ENCODE data around the gene FBXL7.

The FBXL7 gene

DNA sequence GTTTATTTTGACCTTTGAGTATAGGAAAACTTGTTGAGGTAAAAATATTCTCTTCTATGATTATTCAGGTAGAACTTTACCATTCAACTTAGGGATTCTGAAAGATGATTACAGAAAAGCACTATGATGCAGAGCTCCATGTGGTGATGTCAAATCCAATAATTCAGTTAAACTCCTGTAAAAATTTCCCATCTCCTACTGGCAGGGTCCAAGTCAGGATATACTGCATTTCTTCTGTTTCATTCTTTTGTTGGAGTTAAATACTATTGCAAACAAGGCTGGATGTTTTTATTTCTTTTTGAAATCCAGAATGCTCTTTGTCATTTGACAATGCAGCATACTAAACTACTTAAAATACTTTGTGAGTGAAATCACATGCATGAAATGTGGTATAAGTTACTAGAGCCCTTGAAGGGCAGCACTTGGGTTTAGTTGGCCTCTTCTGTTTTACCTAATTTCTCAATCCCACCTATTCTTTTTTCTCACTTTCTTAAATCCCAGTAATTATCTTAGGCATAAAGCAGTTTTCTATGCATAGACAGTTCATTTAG, 204.5 kb downstream of the FBXL7 start:
- FAIRE-seq: no peak
- DNase-seq (ENCODE audit: low spot score): no peak

DNA sequence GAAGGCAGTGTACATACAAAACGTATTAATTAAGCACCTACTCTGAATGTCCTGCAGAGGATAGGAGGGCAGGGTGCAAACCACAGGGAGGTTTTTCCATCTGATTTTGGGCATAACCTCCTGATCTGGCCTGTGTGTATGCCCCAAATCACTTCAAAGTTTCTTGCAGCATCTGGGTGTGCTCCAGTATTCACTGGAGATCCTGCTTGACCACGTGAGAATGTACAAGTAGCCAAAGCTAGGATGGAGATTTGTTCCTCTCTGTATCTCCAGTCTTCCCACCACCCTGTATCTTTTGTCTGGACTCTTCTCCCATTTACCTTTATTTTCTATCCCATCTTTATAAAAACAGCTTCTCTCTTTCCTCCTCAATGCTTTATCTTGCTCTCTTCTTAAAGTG, 207.7 kb downstream of the FBXL7 start:
- FAIRE-seq (no peak), DNase-seq (ENCODE audit: low spot score) (no peak)

DNA sequence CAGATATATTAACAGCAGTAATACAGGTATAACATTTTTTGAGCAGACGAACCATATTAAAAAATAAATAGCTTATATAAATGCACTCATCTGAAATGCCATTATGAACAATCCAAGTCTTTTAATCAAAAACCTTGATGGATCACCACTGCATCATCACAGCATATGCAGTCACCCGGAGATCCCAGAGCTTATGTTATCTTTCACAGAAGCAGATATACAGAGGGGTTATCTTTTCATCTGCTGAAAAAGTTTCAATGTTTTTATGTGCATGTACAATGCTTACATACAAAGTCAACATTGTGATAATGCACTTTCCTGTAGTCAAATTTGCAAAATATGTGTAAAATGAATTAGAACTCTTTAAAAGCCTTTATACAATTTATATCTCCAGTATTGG, 211.9 kb downstream of the FBXL7 start:
- FAIRE-seq: no peak

DNA sequence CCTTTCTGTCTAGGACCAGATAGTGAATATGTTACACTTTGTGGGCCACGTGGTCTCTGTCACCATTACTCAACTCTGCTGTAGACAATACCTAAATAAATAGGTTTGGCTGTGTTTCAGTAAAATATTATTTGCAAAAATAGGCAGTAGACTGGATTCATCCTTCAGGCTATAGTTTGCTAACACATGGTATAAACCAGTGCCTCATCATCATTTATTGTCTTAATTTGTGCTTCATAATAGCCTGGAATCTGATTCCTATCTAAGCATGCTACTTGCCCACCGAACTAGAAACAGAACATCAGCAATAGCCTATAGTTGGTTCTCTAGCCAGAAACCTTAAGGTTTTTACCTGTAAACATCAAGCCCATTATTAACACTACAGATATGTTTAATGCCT, 215.6 kb downstream of the FBXL7 start:
- FAIRE-seq (no peak), DNase-seq (ENCODE audit: low spot score) (no peak)

More for the DNA sequence above, 211.9 kb downstream of the FBXL7 start:
- DNase-seq (ENCODE audit: low spot score): no peak

DNA sequence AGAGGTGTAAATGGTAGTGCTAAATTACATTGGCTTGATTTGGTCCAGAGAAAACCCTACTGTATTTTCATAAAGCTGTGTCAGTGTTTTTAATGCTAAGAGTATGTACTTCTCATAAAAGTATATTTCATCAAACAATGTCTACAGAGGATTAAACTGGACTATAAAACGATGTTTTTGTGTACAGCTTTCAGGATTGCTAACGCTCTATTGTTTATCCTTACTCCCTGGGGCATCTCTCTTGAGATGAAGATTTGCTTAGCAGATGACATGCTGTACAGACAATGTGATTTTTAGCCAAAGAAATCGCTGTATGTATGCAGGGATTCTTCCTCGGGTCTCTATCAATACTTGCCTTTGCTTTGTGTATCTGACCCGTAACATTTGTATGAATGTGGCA, 216.0 kb downstream of the FBXL7 start:
- DNase-seq (ENCODE audit: low spot score) (no peak), FAIRE-seq (peak; percentile 76)

DNA sequence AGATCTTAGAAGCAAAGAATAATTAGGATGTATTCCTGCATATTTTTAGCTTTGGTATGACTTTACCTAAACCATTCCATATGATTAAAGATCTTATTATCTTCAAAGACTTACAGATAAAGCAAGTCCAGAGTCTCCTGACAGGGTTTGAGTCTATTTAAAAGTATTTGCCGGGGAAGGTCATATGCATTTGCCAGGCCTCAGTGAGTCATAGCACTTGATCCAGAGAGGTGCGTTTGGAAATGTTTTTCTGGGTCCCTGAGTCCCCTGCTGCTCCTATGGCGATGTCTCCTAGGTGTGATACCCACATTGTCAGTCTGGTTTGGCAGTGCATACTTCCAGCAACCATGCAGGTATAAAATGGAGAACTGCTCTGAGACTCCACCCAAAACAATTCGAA, 217.0 kb downstream of the FBXL7 start:
- DNase-seq (ENCODE audit: low spot score): no peak

DNA sequence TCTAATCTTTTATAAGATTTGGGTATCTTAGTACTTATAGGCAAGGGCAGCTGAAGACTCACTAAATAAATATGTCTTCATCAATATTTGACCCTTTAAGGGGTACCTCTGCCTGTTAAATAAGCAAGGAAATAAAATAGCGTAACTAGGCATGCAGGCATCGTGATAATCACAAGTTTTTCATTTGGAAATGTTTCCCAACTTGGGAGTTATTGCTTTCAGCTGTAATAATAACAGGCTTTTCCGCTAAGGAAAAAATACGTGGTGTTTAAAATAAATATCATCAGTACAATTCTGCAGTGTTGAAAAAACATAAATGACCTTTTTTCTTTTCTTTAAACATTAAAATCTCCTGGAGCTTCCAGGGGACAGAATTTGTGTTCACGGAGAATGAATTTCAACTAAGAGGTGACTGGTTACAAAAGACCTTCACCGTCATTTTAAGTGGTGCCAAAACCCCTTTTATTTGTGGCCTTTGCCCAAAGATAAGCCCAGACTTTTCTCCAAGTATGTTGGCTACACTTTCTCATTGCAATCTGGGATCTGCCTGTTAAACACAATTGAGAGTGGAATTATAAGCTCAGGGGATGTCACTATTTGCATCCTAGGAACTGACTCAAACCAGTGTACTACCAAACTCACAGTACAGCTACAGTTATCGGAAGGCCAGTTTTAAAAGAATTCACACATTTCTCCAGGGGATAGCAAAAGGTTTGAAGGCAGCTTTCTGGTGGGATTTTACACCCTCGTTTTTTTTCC, 218.6 kb downstream of the FBXL7 start:
- DNase-seq (ENCODE audit: low spot score): no peak
- FAIRE-seq: no peak

More for the DNA sequence above, 217.0 kb downstream of the FBXL7 start:
- FAIRE-seq: no peak

DNA sequence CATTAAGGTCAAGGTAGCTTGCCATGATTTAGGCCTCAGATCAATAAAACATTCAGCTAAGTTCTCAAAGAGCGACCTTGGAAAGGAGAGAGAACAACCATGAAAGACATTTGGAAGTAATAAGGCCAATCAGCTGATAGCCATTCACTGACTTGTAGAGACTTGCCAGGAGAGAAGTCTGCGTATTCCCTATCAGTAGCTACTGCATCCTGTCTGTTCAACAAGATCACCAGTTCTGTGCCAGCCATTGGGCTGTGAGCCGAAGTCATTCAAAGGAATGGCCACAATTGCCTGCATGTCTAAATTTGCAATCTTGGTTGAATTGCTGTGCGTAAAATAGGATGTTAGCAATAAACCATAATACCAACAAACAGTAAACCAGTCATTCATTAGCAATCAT, 219.8 kb downstream of the FBXL7 start:
- no peak for FAIRE-seq
- no peak for DNase-seq (ENCODE audit: low spot score)

DNA sequence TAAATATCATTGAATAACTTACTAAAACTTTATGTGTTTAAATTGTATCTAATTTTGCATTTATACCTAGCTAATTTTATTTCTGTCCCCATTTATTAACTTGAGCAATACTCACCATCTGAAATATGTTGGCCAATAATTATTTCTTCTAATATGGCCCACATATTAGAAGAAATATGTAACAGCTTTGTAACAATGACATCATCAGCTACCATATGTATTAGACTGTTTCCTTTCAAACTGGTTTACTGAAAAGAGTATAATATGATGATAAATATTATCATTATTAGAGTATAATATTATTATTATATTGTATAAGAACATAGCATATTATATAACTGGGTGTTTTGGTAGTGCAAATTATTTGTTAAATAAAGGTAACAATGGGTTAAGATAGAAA, 220.5 kb downstream of the FBXL7 start:
- FAIRE-seq: no peak
- no peak for DNase-seq (ENCODE audit: low spot score)

DNA sequence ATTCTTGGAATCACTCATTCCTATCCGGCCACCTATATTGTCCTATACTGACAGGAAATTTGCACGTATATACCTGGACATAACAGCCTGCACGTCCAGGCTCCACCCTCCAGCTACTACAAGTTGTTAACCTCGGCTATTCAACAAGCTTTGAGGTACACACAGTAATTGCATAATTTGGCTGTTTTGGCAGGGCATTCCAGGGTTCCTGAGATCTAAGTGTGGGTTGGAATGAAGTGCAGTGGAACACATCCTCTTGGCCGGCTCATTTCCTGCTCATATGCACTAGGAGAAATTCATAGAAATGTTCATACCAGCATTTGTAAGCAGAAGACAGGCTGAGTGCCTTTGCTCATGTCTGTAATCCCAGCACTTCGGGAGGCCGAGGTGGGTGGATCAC, 222.3 kb downstream of the FBXL7 start:
- DNase-seq (ENCODE audit: low spot score): no peak
- no peak for FAIRE-seq

DNA sequence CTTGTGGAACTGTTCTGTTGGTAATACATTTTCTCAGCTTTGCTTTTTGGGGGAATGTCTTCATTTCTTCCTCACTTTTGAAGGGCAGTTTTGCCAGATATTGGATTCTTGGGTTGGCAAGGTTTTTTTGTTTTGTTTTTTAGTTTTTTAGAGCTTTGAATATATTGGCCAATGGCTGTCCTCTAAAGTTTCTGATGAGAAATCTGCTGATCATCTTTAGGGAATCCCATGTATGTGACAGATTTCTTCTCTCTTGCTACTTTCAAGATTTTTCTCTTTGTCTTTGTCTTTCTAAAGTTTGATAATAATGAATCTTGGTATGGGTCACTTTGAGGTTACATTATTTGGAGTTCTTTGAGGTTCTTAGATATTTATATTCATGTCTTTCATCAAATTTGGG, 227.4 kb downstream of the FBXL7 start:
- FAIRE-seq (no peak), DNase-seq (ENCODE audit: low spot score) (no peak)

DNA sequence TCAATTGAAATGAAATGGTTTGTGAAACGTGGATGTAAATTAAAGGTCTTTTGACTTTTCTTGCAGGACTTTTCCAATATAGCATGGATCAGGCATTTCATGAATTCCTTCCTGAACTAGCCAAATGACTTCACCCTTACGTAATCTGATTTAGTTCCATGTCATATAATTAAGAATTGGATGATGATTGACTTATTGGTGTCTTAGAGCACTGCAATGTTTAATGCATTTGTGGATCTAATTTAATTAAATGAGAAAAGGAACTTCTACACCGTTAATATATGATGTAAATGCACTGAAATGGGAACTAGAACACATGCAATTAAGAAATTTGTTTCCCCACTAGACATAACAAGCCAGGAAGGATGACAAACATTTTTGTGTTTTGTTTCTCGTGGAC, 228.8 kb downstream of the FBXL7 start:
- DNase-seq (ENCODE audit: low spot score): no peak
- no peak for FAIRE-seq

DNA sequence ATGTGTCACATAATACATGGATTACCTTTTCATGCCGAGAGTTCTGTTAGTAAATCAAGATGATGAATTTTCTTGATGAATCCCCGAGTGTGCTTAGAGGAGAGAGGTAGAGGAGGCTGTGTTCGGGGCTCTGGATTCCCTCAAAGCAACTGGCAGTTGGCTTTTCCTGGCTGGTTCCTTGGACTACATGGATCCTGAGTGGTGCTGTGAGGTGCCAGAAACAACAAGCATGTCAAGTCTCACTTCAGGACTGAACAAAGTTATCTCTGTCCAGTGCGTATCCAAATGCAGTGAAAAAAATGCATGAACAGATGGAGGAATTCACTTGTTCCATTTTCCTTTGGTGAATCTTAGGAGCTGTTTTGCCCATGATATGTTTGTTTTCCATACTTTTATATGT, 231.7 kb downstream of the FBXL7 start:
- FAIRE-seq: peak; percentile 13
- no peak for DNase-seq (ENCODE audit: low spot score)

DNA sequence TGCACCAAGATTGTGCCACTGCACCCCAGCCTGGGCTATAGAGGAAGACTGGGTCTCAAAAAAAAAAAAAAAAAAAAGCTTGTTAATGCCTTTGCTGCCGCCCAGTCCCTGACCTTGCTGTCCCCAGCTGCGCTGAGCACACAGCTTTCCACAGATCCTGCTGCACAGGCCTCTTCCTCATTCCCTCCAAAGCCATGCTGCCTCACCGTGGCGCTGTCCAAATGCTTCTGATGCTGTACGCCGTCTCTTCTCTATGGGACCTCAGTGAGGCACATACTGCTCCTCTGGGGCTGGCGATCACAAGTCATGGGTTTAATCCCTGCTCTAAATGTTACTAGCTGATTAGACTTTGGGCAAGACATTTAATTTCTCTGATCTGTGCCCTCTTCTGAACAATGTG, 234.1 kb downstream of the FBXL7 start:
- DNase-seq (ENCODE audit: low spot score) (no peak), FAIRE-seq (no peak)

DNA sequence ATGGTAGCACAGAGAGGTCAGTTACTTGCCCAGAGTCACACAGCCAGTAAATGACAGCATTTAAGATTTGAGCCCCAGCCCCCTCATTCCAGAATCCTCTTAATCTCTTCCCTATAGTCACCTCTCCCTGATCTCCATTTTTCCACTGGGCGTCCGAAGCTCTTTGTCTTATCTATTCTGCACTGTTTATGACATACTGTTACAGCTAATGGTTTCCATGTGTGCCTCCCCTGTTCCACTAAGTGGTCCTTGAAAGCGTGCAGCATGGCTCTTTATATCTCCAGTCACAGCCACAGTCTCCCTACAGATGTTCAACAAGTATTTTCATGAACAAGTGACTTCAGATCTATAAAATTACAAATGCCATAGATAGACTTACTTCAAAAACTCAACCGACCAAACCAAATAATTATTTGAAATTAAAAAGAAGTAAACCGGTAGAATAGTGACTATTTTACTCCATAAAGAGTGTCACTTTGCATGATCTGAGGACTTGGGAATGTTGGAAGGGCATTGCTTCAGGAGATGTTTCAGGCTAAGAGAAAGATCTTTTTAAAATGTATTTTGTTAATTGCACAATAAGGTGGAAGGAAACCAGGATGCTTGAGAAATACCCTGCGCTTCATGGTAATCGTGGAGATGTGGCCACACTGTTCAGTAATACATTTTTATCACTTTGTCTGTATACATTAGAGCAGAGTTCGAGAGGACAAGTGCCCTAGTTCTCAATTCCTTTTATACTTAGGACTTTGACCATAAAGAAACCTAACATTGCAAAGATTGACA, 237.2 kb downstream of the FBXL7 start:
- no peak for FAIRE-seq
- no peak for DNase-seq (ENCODE audit: low spot score)

DNA sequence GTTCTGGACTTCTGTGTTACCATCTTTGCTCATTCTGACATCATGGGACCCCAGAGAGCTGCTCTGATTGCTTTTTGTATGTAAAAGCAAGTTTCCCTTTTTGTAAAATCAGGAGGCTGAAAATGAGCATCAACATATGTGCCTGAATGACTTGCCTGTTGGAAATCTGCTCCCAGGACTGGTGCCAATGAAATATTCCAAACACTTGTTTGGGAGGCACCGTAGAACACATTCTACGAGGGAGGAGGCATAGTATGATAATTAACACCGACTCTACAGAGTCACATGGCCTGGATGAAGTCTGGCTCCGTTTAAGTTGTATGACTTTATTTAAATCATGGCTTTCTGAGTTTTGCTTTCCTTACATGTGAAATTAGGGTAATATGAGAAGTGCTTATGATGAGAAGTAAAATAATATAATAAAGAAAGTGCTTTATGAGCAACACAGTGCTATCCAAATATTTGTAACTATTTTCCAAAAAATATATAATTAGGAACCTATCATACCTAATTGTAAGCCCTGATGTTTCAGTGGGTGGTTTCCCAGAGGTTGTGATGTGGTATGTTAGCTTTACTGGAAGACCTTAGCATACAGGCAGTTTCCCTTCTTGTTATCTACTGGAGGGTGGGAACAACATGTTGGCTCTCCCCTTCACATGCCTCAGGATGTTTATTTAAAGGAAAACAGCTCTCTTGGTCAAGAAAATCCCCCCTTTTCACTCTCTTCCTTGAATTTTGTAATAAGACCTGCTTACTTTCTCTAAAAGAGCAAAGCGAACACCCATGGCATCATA, 238.1 kb downstream of the FBXL7 start:
- FAIRE-seq (no peak), DNase-seq (ENCODE audit: low spot score) (no peak)

DNA sequence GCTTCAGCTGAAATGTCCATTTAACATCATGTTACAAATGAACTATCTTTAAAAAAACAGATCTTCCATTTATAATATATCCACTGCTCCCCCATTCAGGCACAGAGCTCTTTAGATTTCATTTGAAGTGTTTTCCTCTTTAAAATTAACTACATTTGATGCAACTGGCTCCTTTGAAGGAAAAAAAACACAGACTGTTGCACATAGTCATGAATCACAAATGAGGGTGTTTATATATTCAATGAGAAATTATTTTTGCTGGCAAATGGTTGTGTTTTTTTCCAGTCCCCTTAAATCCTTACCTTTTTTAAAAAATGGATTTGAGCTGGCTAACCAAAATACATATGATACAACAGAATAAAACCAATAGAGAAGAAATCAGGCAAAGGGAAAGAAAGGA, 240.4 kb downstream of the FBXL7 start:
- no peak for FAIRE-seq
- DNase-seq (ENCODE audit: low spot score): no peak

DNA sequence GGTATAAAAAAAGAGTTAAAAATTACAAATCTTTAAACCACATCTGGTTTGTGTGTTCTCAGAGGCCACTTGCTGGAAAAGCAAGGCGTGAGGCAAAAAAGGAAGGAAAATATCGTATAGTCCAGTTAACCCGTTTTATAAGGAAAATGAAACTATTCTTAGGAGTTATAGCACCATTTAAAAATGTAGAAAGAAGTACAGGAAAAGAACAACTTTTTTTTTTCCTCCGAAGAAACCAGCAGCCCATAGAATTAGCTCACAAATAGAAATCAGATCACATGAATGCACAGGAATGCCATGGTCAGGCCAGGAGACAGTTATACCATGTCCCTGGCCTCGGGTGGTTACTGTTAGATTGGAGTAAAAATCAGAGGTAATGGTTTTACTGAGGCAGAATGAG, 241.6 kb downstream of the FBXL7 start:
- DNase-seq (ENCODE audit: low spot score) (no peak), FAIRE-seq (no peak)

DNA sequence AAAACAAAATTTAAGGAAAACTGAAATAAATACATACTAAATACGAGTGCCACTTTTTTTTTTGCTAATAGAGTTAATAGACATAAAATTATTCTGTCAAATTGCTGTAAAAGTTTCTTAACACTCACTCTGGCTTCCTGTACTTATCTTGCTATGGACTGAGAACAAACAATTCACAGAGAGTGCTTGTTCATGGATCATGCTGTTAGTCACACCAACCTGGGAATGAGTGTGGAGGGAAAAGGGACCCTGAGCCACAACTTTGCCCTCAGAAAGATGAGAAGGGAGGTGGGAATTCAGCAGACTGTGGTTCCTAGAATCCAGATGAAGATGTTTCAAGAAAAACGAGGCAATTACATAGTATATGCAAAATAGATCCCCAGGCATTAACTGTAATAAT, 246.9 kb downstream of the FBXL7 start:
- DNase-seq (ENCODE audit: low spot score) (no peak), FAIRE-seq (no peak)

DNA sequence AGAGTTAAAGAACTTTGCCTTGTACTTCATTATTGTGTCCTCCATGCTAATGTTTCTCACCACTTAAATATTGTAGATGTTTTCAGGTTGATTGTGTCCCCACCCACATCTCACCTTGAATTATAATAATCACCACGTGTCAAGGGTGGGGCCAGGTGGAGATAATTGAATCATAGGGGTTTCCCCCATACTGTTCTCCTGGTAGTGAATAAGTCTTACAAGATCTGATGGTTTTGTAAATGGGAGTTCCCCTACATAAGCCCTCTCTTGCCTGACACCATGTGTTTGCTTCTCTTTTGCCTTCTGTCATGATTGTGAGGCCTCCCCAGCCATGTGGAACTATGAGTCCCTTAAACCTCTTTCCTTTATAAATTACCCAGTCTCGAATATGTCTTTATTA, 248.3 kb downstream of the FBXL7 start:
- no peak for FAIRE-seq
- DNase-seq (ENCODE audit: low spot score): no peak

DNA sequence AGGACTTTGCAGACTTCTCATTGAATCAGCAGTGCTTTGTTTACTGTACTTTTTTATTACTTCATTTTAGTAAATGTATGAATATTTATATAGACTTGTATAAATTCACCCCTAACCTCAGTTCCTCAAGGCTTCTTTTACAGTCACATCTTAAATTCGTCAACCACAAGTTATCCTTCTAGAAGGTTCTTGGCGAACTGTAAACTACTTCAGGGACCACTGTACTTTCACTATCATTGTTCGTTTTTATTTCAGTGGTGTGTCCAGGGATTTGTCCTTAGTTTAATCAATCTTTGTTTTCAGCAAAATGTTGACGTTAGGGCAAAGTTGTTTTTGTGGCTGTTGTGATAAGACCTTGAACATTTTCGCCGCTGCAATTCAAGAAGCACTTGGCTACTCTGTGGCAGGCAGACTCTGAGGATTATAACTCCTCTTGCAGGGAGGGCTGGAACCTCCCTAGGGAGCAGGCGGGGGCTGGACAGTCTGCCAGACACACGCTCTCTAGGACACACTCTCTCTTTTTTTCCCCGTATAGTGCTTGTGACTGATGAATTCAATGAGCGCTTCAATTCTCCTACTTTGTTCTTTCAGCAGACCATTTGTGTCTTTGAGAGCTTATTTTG, 252.8 kb downstream of the FBXL7 start:
- FAIRE-seq (no peak), DNase-seq (ENCODE audit: low spot score) (no peak)
